ENCODE results near the gene CACNG5.

DNA sequence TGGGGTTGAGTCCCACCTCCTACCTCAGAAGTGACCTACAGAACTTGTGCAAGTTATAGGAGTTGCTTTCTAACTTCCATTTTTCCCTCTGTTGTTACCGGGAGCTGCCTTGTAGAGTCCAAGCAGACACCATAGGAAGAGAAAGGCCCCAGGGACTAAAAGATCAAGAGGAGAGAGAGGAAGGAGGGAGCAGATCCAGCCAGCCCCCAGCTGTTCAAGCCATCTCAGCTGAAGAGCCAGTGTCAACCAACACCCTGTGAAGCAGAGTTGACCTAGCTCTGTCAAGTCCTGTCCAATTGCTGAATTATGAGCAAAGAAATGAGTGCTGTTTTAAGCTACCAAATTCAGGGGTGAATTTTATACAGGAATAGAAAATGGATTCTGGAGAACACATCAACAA is 94.7 kb downstream of the CACNG5 start:
- TF ChIP-seq, protein P1, sequence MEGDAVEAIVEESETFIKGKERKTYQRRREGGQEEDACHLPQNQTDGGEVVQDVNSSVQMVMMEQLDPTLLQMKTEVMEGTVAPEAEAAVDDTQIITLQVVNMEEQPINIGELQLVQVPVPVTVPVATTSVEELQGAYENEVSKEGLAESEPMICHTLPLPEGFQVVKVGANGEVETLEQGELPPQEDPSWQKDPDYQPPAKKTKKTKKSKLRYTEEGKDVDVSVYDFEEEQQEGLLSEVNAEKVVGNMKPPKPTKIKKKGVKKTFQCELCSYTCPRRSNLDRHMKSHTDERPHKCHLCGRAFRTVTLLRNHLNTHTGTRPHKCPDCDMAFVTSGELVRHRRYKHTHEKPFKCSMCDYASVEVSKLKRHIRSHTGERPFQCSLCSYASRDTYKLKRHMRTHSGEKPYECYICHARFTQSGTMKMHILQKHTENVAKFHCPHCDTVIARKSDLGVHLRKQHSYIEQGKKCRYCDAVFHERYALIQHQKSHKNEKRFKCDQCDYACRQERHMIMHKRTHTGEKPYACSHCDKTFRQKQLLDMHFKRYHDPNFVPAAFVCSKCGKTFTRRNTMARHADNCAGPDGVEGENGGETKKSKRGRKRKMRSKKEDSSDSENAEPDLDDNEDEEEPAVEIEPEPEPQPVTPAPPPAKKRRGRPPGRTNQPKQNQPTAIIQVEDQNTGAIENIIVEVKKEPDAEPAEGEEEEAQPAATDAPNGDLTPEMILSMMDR (IDR thresholded peaks at IDR 0.05) = no peak
- no peak for TF ChIP-seq POLR2A (IDR thresholded peaks at IDR 0.05)

Measured in heart left ventricle (tissue), 13 donors.